GM12873 (cell line): ENCODE measurements around the gene PIGH.

ENCODE experiments used
- TF ChIP-seq, protein P1 (sequence below): IDR thresholded peaks from 2 replicates; pipeline ENCODE4 v1.5.1; 2012; ENCODE audit warnings: low read depth, mild to moderate bottlenecking, moderate library complexity, low read length, control low read depth; ENCODE audit not compliant: insufficient read depth; ENCODE audit errors: missing control alignments

PIGH gene

DNA sequence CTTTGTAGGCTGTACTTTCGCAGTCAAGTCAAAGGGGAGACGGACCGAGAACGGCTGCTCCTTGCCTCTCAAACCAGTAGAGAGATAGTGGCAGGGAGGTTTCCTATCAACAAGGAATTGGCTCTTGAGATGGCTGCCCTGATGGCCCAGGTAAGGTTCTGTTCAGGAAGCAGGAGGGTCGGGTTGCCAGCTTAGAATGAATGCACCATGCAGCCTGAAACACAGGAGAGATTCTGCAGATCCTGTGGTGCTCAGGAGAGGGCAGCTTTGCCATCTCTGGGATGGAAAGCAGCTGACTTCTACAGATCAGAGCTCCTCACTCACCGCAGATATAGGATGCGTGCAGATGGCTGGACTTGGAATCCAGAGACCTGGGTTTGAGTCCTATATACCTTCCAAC is 18.0 kb downstream of the PIGH start:
- TF ChIP-seq, protein P1, sequence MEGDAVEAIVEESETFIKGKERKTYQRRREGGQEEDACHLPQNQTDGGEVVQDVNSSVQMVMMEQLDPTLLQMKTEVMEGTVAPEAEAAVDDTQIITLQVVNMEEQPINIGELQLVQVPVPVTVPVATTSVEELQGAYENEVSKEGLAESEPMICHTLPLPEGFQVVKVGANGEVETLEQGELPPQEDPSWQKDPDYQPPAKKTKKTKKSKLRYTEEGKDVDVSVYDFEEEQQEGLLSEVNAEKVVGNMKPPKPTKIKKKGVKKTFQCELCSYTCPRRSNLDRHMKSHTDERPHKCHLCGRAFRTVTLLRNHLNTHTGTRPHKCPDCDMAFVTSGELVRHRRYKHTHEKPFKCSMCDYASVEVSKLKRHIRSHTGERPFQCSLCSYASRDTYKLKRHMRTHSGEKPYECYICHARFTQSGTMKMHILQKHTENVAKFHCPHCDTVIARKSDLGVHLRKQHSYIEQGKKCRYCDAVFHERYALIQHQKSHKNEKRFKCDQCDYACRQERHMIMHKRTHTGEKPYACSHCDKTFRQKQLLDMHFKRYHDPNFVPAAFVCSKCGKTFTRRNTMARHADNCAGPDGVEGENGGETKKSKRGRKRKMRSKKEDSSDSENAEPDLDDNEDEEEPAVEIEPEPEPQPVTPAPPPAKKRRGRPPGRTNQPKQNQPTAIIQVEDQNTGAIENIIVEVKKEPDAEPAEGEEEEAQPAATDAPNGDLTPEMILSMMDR = no peak

DNA sequence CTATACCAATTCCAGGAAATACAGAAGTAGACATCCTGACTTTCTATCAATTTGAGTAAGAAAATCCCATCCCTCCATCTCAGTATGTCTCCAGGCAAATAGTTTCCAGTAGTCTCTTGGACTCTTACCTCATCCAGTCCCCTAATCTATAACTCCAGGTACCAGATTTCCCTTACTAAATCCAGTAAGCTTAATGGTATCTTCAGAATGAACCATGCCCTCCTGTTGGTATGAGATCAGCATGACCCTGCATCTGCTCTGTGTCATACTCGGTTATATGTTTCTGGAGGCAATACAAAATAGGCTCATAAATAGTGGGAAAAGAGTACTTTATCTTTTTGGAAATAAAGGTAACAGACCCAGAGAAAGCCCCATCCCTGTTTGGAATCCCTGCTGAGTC is 18.4 kb downstream of the PIGH start:
- TF ChIP-seq, protein P1 = no peak

DNA sequence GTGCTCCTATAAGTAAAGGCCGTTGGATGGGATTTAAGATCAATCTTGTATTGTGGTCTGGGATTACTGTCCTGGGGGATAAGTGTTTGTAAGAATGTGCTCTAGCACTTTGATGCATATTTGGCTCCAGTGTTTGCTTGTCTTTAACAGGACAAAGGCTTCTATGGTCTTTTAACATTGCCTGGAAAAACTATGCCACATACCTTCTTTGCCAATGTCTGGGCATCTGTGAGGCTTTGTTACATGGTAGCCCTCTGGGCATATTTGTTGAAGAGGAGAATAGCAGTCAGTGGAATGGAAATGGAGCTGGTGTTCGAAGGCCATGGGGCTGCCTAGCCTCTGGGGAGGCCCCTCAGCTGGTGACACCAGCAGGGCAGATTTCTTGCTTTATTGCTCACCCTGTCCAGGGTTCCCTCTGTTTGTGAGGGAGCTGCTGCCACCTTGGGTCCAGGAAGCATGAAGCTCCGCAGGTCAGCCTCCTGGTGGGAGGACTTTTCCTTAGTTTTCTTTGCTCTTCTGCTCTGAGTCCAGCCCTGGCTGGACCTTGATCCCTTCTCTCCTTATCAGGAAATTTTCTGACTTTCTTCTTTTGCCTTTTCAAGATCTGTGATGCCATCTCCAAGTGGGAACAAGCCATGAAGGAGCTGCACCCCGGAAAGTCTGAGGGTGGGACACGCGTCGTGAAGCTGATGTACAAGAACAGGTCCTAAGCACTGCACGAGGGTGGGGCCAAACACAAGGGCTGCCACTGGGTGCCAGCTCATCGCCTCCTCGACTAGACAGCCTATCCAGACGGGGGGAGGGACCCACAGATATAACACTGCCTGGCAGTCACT is 19.5 kb downstream of the PIGH start:
- TF ChIP-seq, protein P1 = no peak

DNA sequence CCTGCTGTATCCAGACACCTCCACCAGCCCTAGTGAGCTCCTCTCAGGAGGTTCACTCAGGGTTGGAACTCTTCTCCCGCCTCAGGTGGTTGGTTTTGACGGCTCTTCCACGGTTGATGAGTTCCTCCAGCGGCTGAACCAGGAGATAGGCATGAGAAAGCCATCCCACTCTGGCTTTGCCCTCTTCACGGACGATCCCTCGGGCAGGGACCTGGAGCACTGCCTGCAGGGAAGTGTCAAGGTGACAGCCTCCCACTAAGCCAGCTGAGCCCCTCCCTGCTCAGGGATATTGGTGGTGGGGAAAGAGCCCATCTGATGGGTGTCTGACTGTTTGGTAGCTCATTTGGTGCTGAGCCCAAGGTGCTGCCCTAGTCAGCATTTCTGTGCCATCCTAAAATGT is 20.4 kb downstream of the PIGH start:
- TF ChIP-seq, protein P1 = no peak

DNA sequence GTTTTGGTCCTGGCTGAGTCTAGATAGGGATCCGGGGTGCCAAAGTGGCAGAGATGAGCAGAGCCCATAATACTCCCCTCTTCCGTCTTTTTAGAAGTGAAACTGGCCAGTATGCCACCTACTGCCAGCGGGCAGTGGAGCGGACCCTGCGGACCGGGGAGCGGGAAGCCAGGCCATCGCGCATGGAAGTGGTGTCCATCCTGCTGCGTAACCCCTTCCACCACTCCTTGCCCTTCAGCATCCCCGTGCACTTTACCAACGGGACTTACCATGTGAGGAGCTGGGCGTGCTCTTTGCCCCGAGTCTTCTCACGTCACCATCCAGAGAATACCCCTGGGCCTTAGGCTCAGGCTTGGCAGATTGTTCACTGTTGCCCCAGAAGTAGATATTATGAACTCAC is 21.0 kb downstream of the PIGH start:
- TF ChIP-seq, protein P1 = no peak

DNA sequence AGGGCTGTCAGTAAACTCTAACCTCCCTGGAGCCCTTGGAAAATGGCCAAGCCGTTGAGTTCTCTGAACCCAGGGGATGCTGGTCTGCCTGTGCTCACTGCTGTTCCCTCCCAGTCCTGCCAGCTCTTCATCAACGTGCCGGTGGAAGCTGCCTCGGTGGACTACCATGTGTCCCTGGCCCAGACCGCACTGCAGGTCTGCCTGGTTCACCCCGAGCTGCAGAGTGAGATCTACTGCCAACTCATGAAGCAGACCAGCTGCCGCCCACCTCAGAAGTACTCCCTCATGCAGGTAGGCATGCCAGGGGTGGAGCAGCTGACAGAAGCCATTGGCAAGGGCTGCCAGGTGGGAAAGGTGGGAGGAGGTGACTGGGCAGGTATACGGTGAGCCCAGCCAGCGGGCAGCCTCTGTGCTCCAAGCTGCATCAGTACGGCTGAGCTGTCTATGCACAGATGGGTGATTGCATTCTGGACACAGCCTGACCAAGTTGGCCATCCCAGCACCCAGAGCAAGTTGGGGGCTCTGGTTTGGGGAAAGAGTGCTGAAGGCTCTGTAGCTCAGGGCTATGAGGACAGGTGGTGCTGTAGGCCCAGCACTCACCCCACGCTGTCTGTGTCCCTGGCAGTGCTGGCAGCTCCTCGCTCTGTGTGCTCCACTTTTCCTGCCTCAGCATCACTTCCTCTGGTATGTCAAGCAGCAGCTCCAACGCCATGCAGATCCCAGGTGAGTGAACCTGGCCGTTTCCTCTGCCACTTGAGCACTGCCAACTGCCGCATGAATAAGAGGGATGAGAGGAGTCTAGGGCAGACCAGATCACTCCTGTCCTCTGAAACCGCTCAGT is 21.9 kb downstream of the PIGH start:
- TF ChIP-seq, protein P1 = no peak

DNA sequence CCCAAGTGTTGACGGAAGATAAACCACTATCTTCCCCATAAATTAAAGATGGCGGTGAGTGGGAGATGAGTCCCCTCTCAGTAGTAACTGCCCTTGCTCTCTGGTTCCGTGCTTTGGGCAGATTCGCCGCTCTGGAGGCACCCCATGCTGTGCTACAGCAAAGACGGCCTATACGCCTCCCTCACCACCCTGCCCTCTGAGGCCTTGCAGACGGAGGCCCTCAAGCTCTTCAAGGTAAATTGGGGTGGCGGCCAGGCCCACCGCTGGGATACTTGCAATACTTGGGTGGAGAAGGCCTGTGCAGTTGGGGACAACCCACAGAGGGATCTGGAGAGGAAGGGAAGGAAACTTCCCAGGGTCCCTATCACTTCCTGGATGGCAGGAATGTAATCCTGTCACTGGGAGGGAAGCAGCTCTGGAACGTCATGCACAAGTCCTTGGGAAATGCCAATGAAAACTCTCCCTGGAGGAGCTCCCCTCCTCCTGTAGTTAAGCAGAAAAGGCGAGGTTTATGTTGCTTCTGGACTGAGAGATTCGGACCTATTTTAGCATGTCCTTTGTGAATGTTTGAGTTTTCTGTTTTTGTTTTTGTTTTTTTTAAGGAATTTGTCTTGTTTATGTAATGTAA is 22.8 kb downstream of the PIGH start:
- TF ChIP-seq, protein P1 = no peak
